ENCODE data around the gene AMN1. TPM values are rescaled to one million over a fixed set of nuclear protein-coding genes. Genes with fewer than 3 reads are reported as not detected.
A peak's percentile ranks its signal among the peaks of the same experiment; 100 is the strongest.

Gene AMN1
- total and polyA plus RNA-seq, 2 of the 4 experiments (the other 2 are of a cell fraction) = 3.4 to 5.2 TPM

DNA sequence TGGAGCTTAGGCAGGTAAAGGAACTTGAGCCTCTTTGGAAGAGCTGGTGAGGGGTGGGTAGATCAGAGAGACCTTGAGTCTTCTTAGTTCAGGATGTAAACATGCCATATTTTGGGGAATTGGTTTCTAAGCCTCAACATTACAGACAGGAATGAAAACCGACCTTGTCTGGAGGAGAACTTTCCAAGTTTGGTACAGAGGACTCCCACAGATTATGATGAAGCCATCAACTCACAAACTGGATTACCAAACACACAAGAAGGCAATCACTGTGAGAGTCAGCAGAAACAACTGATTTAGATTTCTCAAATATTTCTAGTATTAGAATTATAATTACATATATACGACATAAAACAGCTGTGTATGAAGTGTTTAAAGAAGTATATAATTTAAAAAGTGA, 22.3 kb upstream of the AMN1 start:
- Histone ChIP-seq H3K4me2 (ENCODE audit: low read depth, low read length) (no peak overlapping the region), H2BK5ac (ENCODE audit: low read depth, low read length, poor library complexity, severe bottlenecking) (no peak overlapping the region), H3K27ac (ENCODE audit: insufficient read depth, low read length) (no peak overlapping the region), H4K8ac (ENCODE audit: low read depth in 2 of 2, low read length in 2 of 2) (peak overlapping the region in 1 of 2 experiments; percentile 58; a peak in 1 of 4 replicates), H3K18ac (ENCODE audit: low read depth, low read length) (peak overlapping the region; percentile 52; the same call in 1 of the 2 replicates), H3K27me3 (ENCODE audit: control insufficient read depth, insufficient read depth, low read length) (no peaks in the 10 kb centered on the region), H4K5ac (ENCODE audit: low read depth, low read length) (peak overlapping the region; percentile 64; the same call in 1 of the 2 replicates), H2AK5ac (ENCODE audit: low read depth, low read length) (peak overlapping the region; percentile 20; the same call in 1 of the 2 replicates), H2BK120ac (ENCODE audit: low read depth, low read length) (peak overlapping the region; percentile 39; the same call in 1 of the 2 replicates), H3K79me1 (ENCODE audit: low read depth in 1 of 2, low read length in 2 of 2) (no peaks in the 10 kb centered on the region), H3K23ac (ENCODE audit: low read depth, low read length) (no peak overlapping the region), H3K4ac (ENCODE audit: low read depth, low read length) (peak overlapping the region; percentile 40; the same call in 1 of the 2 replicates), H2BK15ac (ENCODE audit: low read depth, low read length) (0 out of 3 replicates have a peak overlapping the region, but pooled peaks have one; percentile 15), H3K4me3 (ENCODE audit: insufficient read depth, low read depth, low read length) (no peak overlapping the region), H4K91ac (ENCODE audit: insufficient read depth, low read depth, low read length) (no peak overlapping the region), H3K9ac (ENCODE audit: low read depth, low read length) (no peak overlapping the region), H3K14ac (replicated peaks; ENCODE audit: low read depth, low read length) (no peak overlapping the region), H3K36me3 (ENCODE audit: control insufficient read depth, insufficient read depth, low read length) (no peaks in the 10 kb centered on the region), H2AFZ (replicated peaks; ENCODE audit: low read length, poor library complexity) (no peak overlapping the region), H2AK9ac (replicated peaks; ENCODE audit: low read depth, low read length, poor library complexity) (no peak overlapping the region), H3K9me3 (ENCODE audit: control insufficient read depth, insufficient read depth, low read length) (no peaks in the 10 kb centered on the region), H2BK20ac (ENCODE audit: low read depth, low read length) (no peak overlapping the region), H4K20me1 (ENCODE audit: insufficient read depth, low read length) (no peaks in the 10 kb centered on the region), H3K4me1 (ENCODE audit: control insufficient read depth, insufficient read depth, low read length) (peaks cover 2% of the 10 kb centered on the region; the same call in 1 of the 2 replicates), H3K9me1 (ENCODE audit: insufficient read depth, low read length) (no peaks in the 10 kb centered on the region), H3K56ac (ENCODE audit: extremely low read depth, insufficient read depth, low read length) (no peak overlapping the region)
- intact Hi-C loops (cut with micrococcal nuclease) (no loop called here), in situ Hi-C loops (cut with MboI; ENCODE audit: low sequenced_read_pairs) (no loop called here), dilution Hi-C loops (cut with HindIII; ENCODE audit: low sequenced_read_pairs, unreplicated experiment) (no loop called here)
- ChIA-PET POLR2A (ENCODE audit: unreplicated experiment) (no interaction called here), CTCF (no interaction called here)
- BruUV-seq (replicated peaks) = no TSS peak
- DNase-seq = no peak
- WGBS, 2 experiments (ENCODE audit: extremely low coverage in 2 of 2, insufficient read length in 1 of 2) = no CpG with 5 or more reads among the region's 2 CpGs
- TF ChIP-seq, protein P1, sequence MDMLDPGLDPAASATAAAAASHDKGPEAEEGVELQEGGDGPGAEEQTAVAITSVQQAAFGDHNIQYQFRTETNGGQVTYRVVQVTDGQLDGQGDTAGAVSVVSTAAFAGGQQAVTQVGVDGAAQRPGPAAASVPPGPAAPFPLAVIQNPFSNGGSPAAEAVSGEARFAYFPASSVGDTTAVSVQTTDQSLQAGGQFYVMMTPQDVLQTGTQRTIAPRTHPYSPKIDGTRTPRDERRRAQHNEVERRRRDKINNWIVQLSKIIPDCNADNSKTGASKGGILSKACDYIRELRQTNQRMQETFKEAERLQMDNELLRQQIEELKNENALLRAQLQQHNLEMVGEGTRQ (IDR thresholded peaks at IDR 0.05; ENCODE audit: low read depth, low read length) = no peak
- ATAC-seq (ENCODE audit: low read depth) = peak; percentile 22; the same call in 1 of the 2 replicates
